Epithelial cell of prostate (primary cell): ENCODE results near the gene SYT1.
"Not testable (repeated sequence)": the region's sequence is repeated elsewhere in the genome, so short reads cannot be mapped to it uniquely, and the experiment has no call there.

ENCODE experiments used
- DNase-seq: peaks from one replicate; pipeline ENCODE4 v3.0.0-alpha.2; 2011; ENCODE audit warnings: low read depth, low spot score
- H3K27ac ChIP-seq: fragments of 450-650 bp; 2 replicates; pipeline ENCODE4 v1.5.1; 2017; ENCODE audit warnings: mild to moderate bottlenecking

The SYT1 gene

GRCh38 chr12:78964521-78964920 lies 99.9 kb downstream of the SYT1 start:
- no peak for DNase-seq
- no peak overlapping the region for H3K27ac ChIP-seq

GRCh38 chr12:78966062-78966461 lies 101.5 kb downstream of the SYT1 start:
- no peak overlapping the region for H3K27ac ChIP-seq

DNA sequence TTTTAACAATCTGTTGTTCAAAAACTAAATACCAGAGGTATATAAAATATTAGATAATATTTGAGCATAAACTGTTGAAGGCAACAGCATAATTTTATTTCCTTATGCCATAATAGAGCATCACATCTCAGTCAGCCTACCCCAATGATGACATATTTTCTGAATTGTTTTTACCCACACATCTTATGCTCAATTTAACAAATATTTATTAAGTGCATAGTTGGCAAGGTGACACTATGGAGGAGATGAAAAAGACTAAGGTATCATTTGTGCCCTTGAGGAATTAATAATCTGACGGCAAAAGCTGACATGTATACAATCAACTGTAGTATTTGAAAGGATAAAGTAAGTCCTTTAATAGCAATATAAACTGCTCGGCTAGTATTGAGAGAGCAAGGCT lies 102.4 kb downstream of the SYT1 start:
- no peak for DNase-seq
- no peak overlapping the region for H3K27ac ChIP-seq

More at GRCh38 chr12:78966062-78966461, 101.5 kb downstream of the SYT1 start:
- no peak for DNase-seq

- no peak for DNase-seq
- no peak overlapping the region for H3K27ac ChIP-seq
Observed at GRCh38 chr12:78968226-78968625, 103.7 kb downstream of the SYT1 start.

DNA sequence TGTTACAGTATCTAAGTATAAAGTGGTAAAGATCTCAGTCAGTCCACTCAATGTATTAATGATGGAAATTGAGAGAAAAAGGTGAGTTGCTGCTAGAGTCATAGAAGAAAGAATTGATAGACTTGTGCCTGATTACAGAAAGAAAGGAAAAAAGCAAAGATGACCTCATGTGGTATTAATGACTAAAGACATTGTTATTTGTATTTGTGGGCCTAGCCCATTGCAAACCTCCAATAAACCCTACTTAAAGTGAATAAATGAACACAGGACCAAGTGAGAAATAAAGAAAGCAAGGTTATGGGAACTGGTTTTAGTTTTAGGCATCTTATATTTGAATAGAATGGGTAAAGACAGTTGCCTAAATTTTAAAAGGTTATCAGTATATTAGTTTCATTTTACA lies 105.5 kb downstream of the SYT1 start:
- H3K27ac ChIP-seq, result peak overlapping the region; percentile 42
- no peak for DNase-seq

DNA sequence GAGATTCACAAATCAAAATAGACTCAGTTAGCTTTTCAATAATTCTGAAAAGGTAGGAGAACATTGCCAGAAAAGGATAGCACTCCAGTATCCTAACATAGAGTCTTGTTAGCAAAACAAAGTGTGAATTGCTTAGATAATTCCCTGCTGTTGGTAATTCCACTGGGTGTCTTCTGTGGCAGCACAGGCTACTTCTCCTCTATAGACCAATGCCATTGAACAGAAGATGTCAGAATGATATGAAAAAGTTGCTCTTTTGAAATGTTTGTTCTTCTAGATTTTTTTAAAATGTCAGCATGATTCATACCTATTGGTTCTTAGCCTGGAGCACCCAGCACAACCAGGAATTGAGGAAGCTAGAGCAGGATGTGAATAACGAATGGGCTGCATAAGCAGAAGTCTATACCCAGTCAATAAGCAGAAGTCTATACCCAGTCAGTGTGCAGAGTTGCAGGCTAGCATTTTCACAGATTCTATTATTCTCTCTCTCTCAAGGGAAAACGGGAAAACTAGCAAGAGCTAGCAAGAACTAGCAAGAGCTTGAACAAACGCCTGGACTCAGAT lies 112.8 kb downstream of the SYT1 start:
- DNase-seq, result peak; percentile 6

GRCh38 chr12:78994168-78994791 lies 129.7 kb downstream of the SYT1 start:
- DNase-seq, result no peak
- H3K27ac ChIP-seq, result no peak overlapping the region

More for the DNA sequence above, 112.8 kb downstream of the SYT1 start:
- no peak overlapping the region for H3K27ac ChIP-seq

GRCh38 chr12:79000501-79000900 lies 135.9 kb downstream of the SYT1 start:
- no peak for DNase-seq
- H3K27ac ChIP-seq, result no peak overlapping the region

DNA sequence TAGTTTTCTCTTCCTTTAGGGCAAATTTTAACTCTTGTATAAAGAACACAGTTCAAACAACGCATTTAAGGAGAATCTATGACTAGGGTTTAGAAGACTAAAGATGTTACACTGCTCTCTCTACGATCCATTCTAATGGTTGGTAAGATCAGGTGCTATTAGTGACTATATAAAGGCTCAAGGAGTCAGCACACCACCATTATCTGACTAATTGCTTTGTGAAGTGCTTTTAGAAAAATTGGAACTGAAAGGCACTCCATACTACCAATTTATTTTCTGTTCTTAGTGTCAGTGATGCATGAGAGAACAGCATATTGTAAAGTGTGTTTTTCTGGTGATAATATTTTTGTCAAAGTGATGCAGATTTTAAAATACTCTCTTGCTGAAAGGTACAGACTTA lies 136.8 kb downstream of the SYT1 start:
- no peak for DNase-seq
- no peak overlapping the region for H3K27ac ChIP-seq

GRCh38 chr12:79006306-79006705 lies 141.7 kb downstream of the SYT1 start:
- no peak overlapping the region for H3K27ac ChIP-seq
- no peak for DNase-seq

DNA sequence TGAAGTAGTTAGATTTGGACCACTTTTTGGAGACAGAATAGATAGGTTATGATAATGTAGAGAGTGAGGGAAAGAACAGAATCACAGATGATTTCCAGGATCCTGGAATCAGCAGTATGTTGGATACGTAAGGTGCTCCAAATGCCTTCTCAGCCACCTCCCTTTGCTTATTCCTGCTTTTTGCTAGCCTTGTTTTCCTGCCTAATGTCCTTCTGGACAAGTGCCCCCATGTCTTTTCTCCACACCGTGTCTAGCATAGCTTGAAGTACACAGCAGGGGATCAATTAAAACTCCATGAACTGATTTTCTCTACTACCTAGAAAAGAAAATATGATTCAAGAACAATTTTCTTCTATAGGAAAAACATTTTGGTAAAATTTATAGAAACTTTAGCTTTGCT lies 144.0 kb downstream of the SYT1 start:
- no peak overlapping the region for H3K27ac ChIP-seq
- DNase-seq, result no peak

DNA sequence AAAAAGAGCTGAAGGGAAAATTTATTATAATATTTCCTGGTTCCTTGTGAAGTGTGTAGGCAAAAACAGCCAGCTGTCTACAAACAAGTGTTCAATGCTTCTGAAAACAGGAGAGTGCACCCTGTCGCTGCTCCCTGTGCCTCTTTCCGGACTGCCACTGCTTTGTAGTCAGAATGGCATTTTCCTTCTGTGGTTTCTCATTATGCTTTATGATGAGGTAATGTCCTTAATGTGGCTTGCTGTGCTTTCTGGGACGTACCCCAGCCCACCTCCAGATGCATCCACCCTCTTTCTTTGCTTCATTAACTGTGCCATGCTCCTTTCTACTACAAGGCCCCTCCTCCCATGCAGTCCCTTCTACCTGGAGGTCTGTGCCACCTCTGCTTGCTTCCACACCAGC lies 148.1 kb downstream of the SYT1 start:
- no peak for DNase-seq

GRCh38 chr12:79016181-79016580 lies 151.6 kb downstream of the SYT1 start:
- no peak overlapping the region for H3K27ac ChIP-seq
- DNase-seq, result no peak

More for the DNA sequence above, 148.1 kb downstream of the SYT1 start:
- H3K27ac ChIP-seq, result no peak overlapping the region

DNA sequence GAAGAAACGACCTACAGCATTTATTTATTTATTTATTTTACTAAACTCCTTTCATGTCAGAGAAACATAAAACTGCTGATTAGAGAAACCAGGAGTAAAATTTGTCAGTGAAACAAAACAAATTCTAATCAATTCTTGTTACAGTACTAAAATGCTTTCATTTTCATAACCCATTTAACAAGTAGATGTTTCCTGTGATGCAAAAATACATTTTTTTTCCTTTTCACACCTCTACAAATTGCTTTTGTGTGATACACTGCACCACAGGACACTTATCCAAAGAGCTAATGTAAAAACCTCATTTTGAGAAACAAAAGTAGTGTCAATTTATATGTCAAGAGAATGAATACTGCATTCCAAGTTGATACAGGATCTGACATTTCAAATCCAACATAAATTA lies 155.1 kb downstream of the SYT1 start:
- no peak overlapping the region for H3K27ac ChIP-seq
- no peak for DNase-seq

GRCh38 chr12:79020106-79020505 lies 155.5 kb downstream of the SYT1 start:
- no peak overlapping the region for H3K27ac ChIP-seq
- DNase-seq, result peak; percentile 3

- H3K27ac ChIP-seq, result no peak overlapping the region
- no peak for DNase-seq
Observed at GRCh38 chr12:79021021-79021420, 156.4 kb downstream of the SYT1 start.

DNA sequence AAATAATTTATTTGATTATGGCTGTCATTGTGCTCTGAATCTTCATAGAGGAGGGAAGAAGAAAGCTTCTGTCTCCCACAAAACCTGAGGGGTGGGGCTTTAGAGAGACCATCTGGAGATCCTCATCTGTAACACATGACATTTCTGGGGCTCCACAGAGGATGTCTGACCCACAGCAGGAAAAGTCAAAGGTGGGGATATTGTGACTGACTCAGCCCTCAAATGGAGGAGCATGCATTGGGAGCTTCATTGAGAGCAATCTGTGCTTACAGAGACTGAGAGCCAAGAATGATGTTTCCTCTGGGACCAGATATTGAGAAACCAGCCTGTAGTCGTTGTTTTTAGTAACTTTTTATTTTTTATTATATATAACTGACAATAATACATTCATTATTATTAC lies 158.7 kb downstream of the SYT1 start:
- no peak for DNase-seq
- H3K27ac ChIP-seq, result no peak overlapping the region

- no peak overlapping the region for H3K27ac ChIP-seq
- DNase-seq, result no peak
Observed at GRCh38 chr12:79023784-79024183, 159.2 kb downstream of the SYT1 start.

DNA sequence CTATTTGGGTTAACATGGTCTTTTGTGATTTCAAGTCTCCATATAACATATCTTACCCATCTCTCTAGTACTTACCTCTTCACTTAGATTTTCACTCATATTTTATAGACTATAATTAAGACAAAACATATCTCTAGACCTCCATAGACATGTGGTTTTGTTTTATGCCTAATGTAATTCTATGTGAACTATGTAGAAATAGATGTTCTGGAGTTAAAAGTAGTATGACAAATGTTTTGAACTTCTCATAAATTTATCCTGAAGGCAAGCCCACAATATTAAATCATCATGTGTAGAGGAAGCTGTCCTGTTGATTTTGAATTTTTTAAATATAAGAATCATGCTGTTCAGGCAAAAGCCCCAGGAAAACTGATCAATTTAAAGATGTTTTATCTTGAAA lies 169.2 kb downstream of the SYT1 start:
- no peak for DNase-seq
- H3K27ac ChIP-seq, result no peak overlapping the region

GRCh38 chr12:79044748-79045147 lies 180.2 kb downstream of the SYT1 start:
- H3K27ac ChIP-seq, DNase-seq: not testable (repeated sequence)

DNA sequence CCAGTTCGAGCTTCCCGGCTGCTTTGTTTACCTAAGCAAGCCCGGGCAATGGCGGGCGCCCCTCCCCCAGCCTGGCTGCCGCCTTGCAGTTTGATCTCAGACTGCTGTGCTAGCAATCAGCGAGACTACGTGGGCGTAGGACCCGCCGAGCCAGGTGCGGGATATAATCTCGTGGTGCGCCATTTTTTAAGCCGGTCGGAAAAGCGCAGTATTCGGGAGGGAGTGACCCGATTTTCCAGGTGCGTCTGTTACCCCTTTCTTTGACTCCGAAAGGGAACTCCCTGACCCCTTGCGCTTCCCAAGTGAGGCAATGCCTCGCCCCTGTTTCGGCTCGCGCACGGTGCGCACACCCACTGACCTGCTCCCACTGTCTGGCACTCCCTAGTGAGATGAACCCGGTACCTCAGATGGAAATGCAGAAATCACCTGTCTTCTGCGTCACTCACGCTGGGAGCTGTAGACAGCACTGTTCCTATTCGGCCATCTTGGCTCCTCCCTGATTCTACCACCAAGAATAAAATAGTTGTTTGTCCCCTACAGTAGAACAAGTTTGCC lies 180.7 kb downstream of the SYT1 start:
- not testable (repeated sequence) for DNase-seq, H3K27ac ChIP-seq

- no peak for DNase-seq
- no peak overlapping the region for H3K27ac ChIP-seq
Observed at GRCh38 chr12:79046021-79046420, 181.4 kb downstream of the SYT1 start.
